ENCODE results near the gene RMC1. TPM values are rescaled to one million over a fixed set of nuclear protein-coding genes. Genes with fewer than 3 reads are reported as not detected.

The RMC1 gene
- total and polyA plus RNA-seq, 2 of the 13 experiments (the other 11 are each of a cell fraction or from before 2014, with no cell fraction given), result 9.4 to 19.5 TPM

DNA sequence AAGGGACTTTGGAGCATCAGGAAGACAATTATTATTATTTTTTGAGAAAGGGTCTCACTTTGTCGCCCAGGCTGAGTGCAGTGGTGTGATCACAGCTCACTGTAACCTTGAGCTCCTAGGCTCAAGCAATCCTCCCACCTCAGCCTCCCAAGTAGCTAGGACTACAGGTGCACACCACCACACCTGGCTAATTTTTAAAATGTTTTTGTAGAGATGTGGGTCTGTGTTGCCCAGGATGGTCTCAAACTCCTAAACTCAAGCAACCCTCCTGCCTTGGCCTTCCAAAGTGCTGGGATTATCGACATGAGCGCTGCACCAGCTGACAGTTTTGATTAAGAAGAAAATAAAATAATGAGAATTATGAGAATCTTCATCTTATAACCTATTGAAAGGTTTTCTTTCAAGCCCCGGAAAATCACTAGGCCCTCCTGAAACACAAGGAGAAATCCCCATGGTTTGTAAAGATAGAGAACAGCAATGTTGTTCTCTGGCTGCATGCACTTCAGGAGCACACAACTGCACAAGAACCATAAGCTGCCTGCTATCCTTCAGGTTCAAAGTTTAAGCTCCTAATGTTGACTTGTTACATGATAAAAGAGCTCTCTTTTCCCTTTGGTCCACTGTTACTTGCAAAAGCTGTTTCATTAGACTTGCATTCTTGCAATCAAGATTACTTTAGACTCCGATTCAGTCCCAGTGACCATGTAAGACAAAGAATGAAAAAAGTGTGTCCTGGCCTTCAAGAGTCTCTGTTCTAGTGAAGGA is 66.2 kb downstream of the RMC1 start:
- Histone ChIP-seq H3K4me2 (ENCODE audit: low read depth, low read length) (peak overlapping the region; percentile 65), H3K36me3 (replicated peaks in 1 of 2; ENCODE audit: control insufficient read depth in 1 of 2, insufficient read depth in 2 of 2, low read length in 2 of 2) (peaks cover 10 to 51% of the 10 kb centered on the region in 2 experiments), H4K20me1 (ENCODE audit: insufficient read depth, low read length) (peaks cover 3% of the 10 kb centered on the region; the same call in 1 of the 2 replicates), H3K4me3 (replicated peaks in 1 of 3; ENCODE audit: insufficient read depth in 1 of 3, low read depth in 2 of 3, low read length in 3 of 3) (no peak overlapping the region; a peak in 1 of 6 replicates), H2AFZ (ENCODE audit: low read length) (no peak overlapping the region), H3K79me2 (ENCODE audit: insufficient read depth, low read length) (peaks cover 23% of the 10 kb centered on the region), H3K27me3 (ENCODE audit: control insufficient read depth in 1 of 2, insufficient read depth in 2 of 2, low read length in 2 of 2) (no peaks in the 10 kb centered on the region), H3K27ac (ENCODE audit: extremely low read length, insufficient read depth, low read length) (peak overlapping the region; percentile 72), H3K9me3 (ENCODE audit: low read length) (no peaks in the 10 kb centered on the region), H3K4me1 (ENCODE audit: insufficient read depth, low read length) (peaks cover 70% of the 10 kb centered on the region), H3K9ac (ENCODE audit: insufficient read depth, low read depth, low read length) (0 out of 2 replicates have a peak overlapping the region, but pooled peaks have one; percentile 21)
- 63% methylated on average over 5 of the region's 5 CpGs for WGBS (ENCODE audit: low lambda C conversion rate)
- intact Hi-C loops (cut with micrococcal nuclease; ENCODE audit: unreplicated experiment) (loop anchor here (1.0 kb wide), 1 partner anchor 13 kb away; no protein-coding TSS in a partner anchor), in situ Hi-C loops (cut with HindIII; ENCODE audit: extremely low pct_ligation_motif_present, low pct_unique_long_range_greater_than_20kb) (no loop called here)
- FAIRE-seq (peak; percentile 76), DNase-seq (ENCODE audit: low spot score) (peak; percentile 82), ATAC-seq (peak; percentile 83)
- CTCF ChIA-PET (ENCODE audit: low intra/inter-chr PET ratio, low total read pairs), result no interaction called here
- POLR2A ChIA-PET, result interaction anchor here (0.7 to 2.0 kb wide), 7 partner anchors 10 to 22 kb away, joined by 3 to 16 read pairs (median 7); partner anchors contain the start of gene NPC1
- BruUV-seq (replicated peaks), result no TSS peak
- TF ChIP-seq KLF16 (CRISPR knock-in tag; IDR thresholded peaks at IDR 0.05) (0 out of 4 replicates have a peak, but pooled peaks of 1 of the 2 experiments have one; percentile 41), SALL2 (CRISPR knock-in tag; IDR thresholded peaks at IDR 0.05) (no peak), ZNF30 (CRISPR knock-in tag; IDR thresholded peaks at IDR 0.05) (no peak), ZKSCAN8 (CRISPR knock-in tag; IDR thresholded peaks at IDR 0.05; ENCODE audit: borderline replicate concordance) (0 out of 2 replicates have a peak, but pooled peaks have one; percentile 56), ZBTB49 (CRISPR knock-in tag; IDR thresholded peaks at IDR 0.05; ENCODE audit: borderline replicate concordance) (no peak), FOXP1 (IDR thresholded peaks at IDR 0.05) (no peak), FOXP1 (CRISPR knock-in tag; IDR thresholded peaks at IDR 0.05) (peak; percentile 55), CREM (IDR thresholded peaks at IDR 0.05) (peak; percentile 63; the same call in 1 of the 2 replicates), CREM (CRISPR knock-in tag; IDR thresholded peaks at IDR 0.05) (no peak), MIXL1 (CRISPR knock-in tag; IDR thresholded peaks at IDR 0.05) (peak; percentile 72), FOXO1 (CRISPR knock-in tag; IDR thresholded peaks at IDR 0.05) (peak; percentile 64; the same call in 1 of the 2 replicates), ZNF543 (CRISPR knock-in tag; IDR thresholded peaks at IDR 0.05) (no peak), SALL1 (CRISPR knock-in tag; IDR thresholded peaks at IDR 0.05) (peak; percentile 33; the same call in 1 of the 2 replicates), THAP11 (CRISPR knock-in tag; IDR thresholded peaks at IDR 0.05) (peak; percentile 36; the same call in 1 of the 2 replicates), MBD4 (IDR thresholded peaks at IDR 0.05; ENCODE audit: borderline replicate concordance, low read length) (peak; percentile 54; the same call in 1 of the 2 replicates), ARHGAP35 (CRISPR knock-in tag; IDR thresholded peaks at IDR 0.05; ENCODE audit: borderline replicate concordance) (no peak), CEBPB (IDR thresholded peaks at IDR 0.05; ENCODE audit: borderline replicate concordance, low read depth, low read length) (peak; percentile 30; the same call in 1 of the 2 replicates), RXRB (CRISPR knock-in tag; IDR thresholded peaks at IDR 0.05; ENCODE audit: borderline replicate concordance) (peak; percentile 81; the same call in 1 of the 2 replicates), ZNF460 (CRISPR knock-in tag; IDR thresholded peaks at IDR 0.05; ENCODE audit: borderline replicate concordance) (peak; percentile 94), NCOR1 (IDR thresholded peaks at IDR 0.05; ENCODE audit: borderline replicate concordance, low read length) (peak; percentile 62; the same call in 1 of the 2 replicates), SAP130 (CRISPR knock-in tag; IDR thresholded peaks at IDR 0.05; ENCODE audit: low read depth) (peak; percentile 77), RCOR2 (CRISPR knock-in tag; IDR thresholded peaks at IDR 0.05) (peak; percentile 63), HMG20A (CRISPR knock-in tag; IDR thresholded peaks at IDR 0.05; ENCODE audit: borderline replicate concordance) (peak; percentile 72; the same call in 1 of the 2 replicates), ZNF549 (CRISPR knock-in tag; IDR thresholded peaks at IDR 0.05) (0 out of 2 replicates have a peak, but pooled peaks have one; percentile 53), BCL6 (CRISPR knock-in tag; IDR thresholded peaks at IDR 0.05) (peak; percentile 80)

Data from HepG2 (cell line).